Prostate gland (tissue), 2 donors: ENCODE data around the gene SLC22A17.

Experiments
- POLR2A ChIP-seq: fragments of 450-650 bp; IDR thresholded peaks from one replicate; pipeline ENCODE4 v1.6.1; 2016; ENCODE audit warnings: antibody characterized with exemption, mild to moderate bottlenecking
- TF ChIP-seq, protein P1 (sequence below), 4 experiments: fragments of 200-600 bp in 2 of 4; fragments of 450-650 bp in 2 of 4; sonication (generic) in 2 of 4; IDR thresholded peaks; 1 replicate in 3 of 4; 2 replicates in 1 of 4; pipeline ENCODE4 v1.5.1; 2016 to 2019; ENCODE audit warnings: antibody characterized with exemption in 4 of 4, mild to moderate bottlenecking in 2 of 4, moderate library complexity in 2 of 4

DNA sequence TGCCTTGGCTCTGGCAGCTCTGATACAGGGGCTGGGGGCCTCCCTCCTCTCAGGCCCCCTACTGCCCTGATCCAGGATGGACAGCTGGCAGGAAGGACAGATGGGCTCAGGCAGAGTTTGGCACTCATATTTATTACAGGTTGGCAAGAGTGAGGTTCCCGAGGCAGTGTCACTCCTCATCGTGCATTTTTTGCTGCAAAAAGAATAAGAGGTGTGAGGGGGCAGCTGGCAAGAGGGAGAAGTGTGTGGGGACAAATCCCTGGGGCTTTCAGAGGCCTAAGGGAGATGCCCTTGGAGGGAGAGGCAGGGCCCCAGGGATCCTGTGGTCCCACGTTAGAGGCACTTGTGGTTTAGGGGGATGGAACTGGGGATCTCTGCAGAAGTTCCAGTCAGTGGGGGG, 29.2 kb upstream of the SLC22A17 start:
- TF ChIP-seq POLR2A: no peak
- TF ChIP-seq, protein P1, sequence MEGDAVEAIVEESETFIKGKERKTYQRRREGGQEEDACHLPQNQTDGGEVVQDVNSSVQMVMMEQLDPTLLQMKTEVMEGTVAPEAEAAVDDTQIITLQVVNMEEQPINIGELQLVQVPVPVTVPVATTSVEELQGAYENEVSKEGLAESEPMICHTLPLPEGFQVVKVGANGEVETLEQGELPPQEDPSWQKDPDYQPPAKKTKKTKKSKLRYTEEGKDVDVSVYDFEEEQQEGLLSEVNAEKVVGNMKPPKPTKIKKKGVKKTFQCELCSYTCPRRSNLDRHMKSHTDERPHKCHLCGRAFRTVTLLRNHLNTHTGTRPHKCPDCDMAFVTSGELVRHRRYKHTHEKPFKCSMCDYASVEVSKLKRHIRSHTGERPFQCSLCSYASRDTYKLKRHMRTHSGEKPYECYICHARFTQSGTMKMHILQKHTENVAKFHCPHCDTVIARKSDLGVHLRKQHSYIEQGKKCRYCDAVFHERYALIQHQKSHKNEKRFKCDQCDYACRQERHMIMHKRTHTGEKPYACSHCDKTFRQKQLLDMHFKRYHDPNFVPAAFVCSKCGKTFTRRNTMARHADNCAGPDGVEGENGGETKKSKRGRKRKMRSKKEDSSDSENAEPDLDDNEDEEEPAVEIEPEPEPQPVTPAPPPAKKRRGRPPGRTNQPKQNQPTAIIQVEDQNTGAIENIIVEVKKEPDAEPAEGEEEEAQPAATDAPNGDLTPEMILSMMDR (IDR thresholded peaks at IDR 0.05): no peak
